ENCODE measurements around the gene ANKRD33B. TPM values are rescaled to one million over a fixed set of nuclear protein-coding genes. Genes with fewer than 3 reads are reported as not detected.
"Not testable (repeated sequence)": the region's sequence is repeated elsewhere in the genome, so short reads cannot be mapped to it uniquely, and the experiment has no call there.

Gene ANKRD33B
- polyA plus RNA-seq, 3 donors = 0.05 TPM; not detected in 2

DNA sequence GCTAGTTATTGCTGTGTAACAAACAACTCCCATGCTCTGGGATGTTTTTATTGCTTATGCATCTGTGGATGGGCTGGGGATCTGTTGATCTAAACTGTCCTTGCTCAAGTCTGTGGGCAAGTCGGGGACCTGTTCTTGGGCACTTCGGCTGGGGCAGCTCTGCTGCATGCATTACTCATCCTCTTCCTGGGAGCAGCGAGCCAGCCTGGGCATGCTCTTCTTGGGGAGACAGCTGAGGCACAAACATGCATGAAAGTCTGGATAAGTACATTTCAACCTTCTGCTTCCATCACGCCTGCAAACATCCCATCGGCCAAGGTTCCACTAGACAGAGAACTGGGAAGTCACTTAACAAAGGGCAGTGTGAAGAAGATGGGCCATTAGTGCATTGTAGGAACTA lies 66.3 kb downstream of the ANKRD33B start:
- intact Hi-C loops (cut with micrococcal nuclease) = loop anchor here (5.0 to 10.0 kb wide), 5 partner anchors 132 to 365 kb away; partner anchors contain the start of genes DAP (in 2 of the 2) and MARCHF6 (in 1 of the 2)
- H3K4me3 Mint-ChIP-seq = no peak overlapping the region
- H3K9ac ChIP-seq (ENCODE audit: insufficient read depth, low read length, poor library complexity, severe bottlenecking) = no peak overlapping the region
- peaks cover 5% of the 10 kb centered on the region in 2 donors for H3K36me3 Mint-ChIP-seq
- peaks cover 0 to 7% (median 2%) of the 10 kb centered on the region in 7 donors for H3K9me3 Mint-ChIP-seq
- peaks cover 66 to 73% of the 10 kb centered on the region in 2 donors for H3K4me1 ChIP-seq (ENCODE audit: control insufficient read depth in 1 of 2, insufficient read depth in 2 of 2, low read length in 2 of 2)
- H3K27me3 Mint-ChIP-seq (ENCODE audit: low read depth in 3 of 3) = peaks cover 2 to 17% (median 5%) of the 10 kb centered on the region in 3 donors
- H3K9me3 ChIP-seq (replicated peaks in 1 of 2; ENCODE audit: control insufficient read depth in 1 of 2, insufficient read depth in 1 of 2, low read length in 2 of 2) = no peaks in the 10 kb centered on the region
- no peak overlapping the region for H2AFZ ChIP-seq (ENCODE audit: insufficient read depth, low read depth, low read length, poor library complexity, severe bottlenecking)
- H3K36me3 ChIP-seq (replicated peaks in 1 of 2; ENCODE audit: control insufficient read depth in 1 of 2, insufficient read depth in 2 of 2, low read length in 2 of 2) = no peaks in the 10 kb centered on the region
- H3K27ac Mint-ChIP-seq = peak overlapping the region in 4 of 7 donors; percentile 2 to 67 (median 33)
- DNase-seq = peak in 1 of 3 donors; percentile 33
- no peaks in the 10 kb centered on the region for H3K27me3 ChIP-seq (ENCODE audit: control insufficient read depth in 2 of 2, insufficient read depth in 2 of 2, low read length in 2 of 2)
- WGBS (ENCODE audit: insufficient coverage) = 89% methylated on average over 2 of the region's 5 CpGs
- no peak overlapping the region for H3K27ac ChIP-seq (ENCODE audit: low read depth in 1 of 2, low read length in 2 of 2)
- no peaks in the 10 kb centered on the region for H4K20me1 ChIP-seq (ENCODE audit: insufficient read depth, low read length)
- H3K79me2 ChIP-seq (ENCODE audit: insufficient read depth, low read length) = peaks cover 8% of the 10 kb centered on the region
- peaks cover 76% of the 10 kb centered on the region for H3K4me1 Mint-ChIP-seq
- H3K4me3 ChIP-seq (replicated peaks in 1 of 3; ENCODE audit: low read depth in 2 of 3, low read length in 3 of 3) = no peak overlapping the region
- TF ChIP-seq, protein P1, sequence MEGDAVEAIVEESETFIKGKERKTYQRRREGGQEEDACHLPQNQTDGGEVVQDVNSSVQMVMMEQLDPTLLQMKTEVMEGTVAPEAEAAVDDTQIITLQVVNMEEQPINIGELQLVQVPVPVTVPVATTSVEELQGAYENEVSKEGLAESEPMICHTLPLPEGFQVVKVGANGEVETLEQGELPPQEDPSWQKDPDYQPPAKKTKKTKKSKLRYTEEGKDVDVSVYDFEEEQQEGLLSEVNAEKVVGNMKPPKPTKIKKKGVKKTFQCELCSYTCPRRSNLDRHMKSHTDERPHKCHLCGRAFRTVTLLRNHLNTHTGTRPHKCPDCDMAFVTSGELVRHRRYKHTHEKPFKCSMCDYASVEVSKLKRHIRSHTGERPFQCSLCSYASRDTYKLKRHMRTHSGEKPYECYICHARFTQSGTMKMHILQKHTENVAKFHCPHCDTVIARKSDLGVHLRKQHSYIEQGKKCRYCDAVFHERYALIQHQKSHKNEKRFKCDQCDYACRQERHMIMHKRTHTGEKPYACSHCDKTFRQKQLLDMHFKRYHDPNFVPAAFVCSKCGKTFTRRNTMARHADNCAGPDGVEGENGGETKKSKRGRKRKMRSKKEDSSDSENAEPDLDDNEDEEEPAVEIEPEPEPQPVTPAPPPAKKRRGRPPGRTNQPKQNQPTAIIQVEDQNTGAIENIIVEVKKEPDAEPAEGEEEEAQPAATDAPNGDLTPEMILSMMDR (IDR thresholded peaks at IDR 0.05) = no peak
- no peak overlapping the region for H3K4me2 ChIP-seq (replicated peaks; ENCODE audit: extremely low read depth, low read length, poor library complexity, severe bottlenecking)

DNA sequence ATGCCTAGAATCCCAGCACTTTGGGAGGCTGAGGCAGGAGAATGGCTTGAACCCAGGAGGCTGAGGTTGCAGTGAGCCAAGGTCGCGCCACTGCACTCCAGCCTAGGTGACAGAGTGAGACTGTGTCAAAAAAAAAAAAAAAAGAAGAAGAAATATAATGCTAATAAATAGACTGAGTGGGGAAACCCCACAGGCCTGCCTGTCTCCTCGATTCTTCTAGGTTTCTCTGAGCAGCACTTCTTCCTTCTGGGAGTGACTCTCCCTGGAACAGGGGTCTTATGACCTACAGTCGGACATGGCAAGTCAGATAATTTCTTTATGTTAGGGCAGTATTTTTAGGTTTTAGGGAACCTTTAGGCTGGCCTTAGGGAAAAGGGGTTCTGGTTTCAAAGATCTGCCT lies 66.9 kb downstream of the ANKRD33B start:
- H3K36me3 Mint-ChIP-seq; H2AFZ ChIP-seq (ENCODE audit: insufficient read depth, low read depth, low read length, poor library complexity, severe bottlenecking); H4K20me1 ChIP-seq (ENCODE audit: insufficient read depth, low read length); H3K9me3 Mint-ChIP-seq; H3K79me2 ChIP-seq (ENCODE audit: insufficient read depth, low read length); H3K9ac ChIP-seq (ENCODE audit: insufficient read depth, low read length, poor library complexity, severe bottlenecking); H3K4me3 ChIP-seq (replicated peaks in 1 of 3; ENCODE audit: low read depth in 2 of 3, low read length in 3 of 3); H3K27me3 ChIP-seq (ENCODE audit: control insufficient read depth in 2 of 2, insufficient read depth in 2 of 2, low read length in 2 of 2); H3K9me3 ChIP-seq (replicated peaks in 1 of 2; ENCODE audit: control insufficient read depth in 1 of 2, insufficient read depth in 1 of 2, low read length in 2 of 2); H3K36me3 ChIP-seq (replicated peaks in 1 of 2; ENCODE audit: control insufficient read depth in 1 of 2, insufficient read depth in 2 of 2, low read length in 2 of 2); H3K4me2 ChIP-seq (replicated peaks; ENCODE audit: extremely low read depth, low read length, poor library complexity, severe bottlenecking): not testable (repeated sequence)
- 55% methylated on average over 4 of the region's 4 CpGs for WGBS (ENCODE audit: insufficient coverage)
- Histone ChIP-seq H3K4me1 (ENCODE audit: control insufficient read depth in 1 of 2, insufficient read depth in 2 of 2, low read length in 2 of 2) (peaks cover 71 to 76% of the 10 kb centered on the region in 2 donors), H3K27ac (ENCODE audit: low read depth in 1 of 2, low read length in 2 of 2) (peak overlapping the region in 1 of 2 donors; percentile 15)
- Mint-ChIP-seq H3K27ac (peak overlapping the region; percentile 97 to 99 (median 98)), H3K4me3 (peak overlapping the region in 1 of 2 donors; percentile 91), H3K27me3 (ENCODE audit: low read depth in 3 of 3) (peaks cover 2 to 17% (median 5%) of the 10 kb centered on the region in 3 donors), H3K4me1 (peaks cover 77% of the 10 kb centered on the region)
- peak; percentile 30 to 74 (median 53) for DNase-seq
- intact Hi-C loops (cut with micrococcal nuclease) = loop anchor here (5.0 to 10.0 kb wide), 5 partner anchors 132 to 366 kb away; partner anchors contain the start of genes DAP (in 2 of the 2) and MARCHF6 (in 1 of the 2)

All from CD14-positive monocyte (primary cell).